GM12878 (cell line): Measurements from ENCODE around the gene CFLAR. TPM values are rescaled to one million over a fixed set of nuclear protein-coding genes. Genes with fewer than 3 reads are reported as not detected.

Experiments
- BCL3 ChIP-seq: IDR thresholded peaks from 2 replicates; pipeline ENCODE4 v1.6.1; 2011; ENCODE audit warnings: borderline replicate concordance, low read depth, mild to moderate bottlenecking, moderate library complexity, low read length; ENCODE audit not compliant: insufficient read depth, poor library complexity, severe bottlenecking
- BHLHE40 ChIP-seq, 2 experiments: fragments of 450-650 bp in 1 of 2; IDR thresholded peaks; 2 replicates each; pipeline ENCODE4 v1.6.1; 2011 to 2017; ENCODE audit warnings: low read depth in 2 of 2, borderline replicate concordance in 1 of 2, improper control_type of control experiment in 1 of 2, low read length in 1 of 2, mild to moderate bottlenecking in 1 of 2
- BMI1 ChIP-seq: fragments of 450-650 bp; IDR thresholded peaks from 2 replicates; pipeline ENCODE4 v1.6.1; 2016; ENCODE audit warnings: mild to moderate bottlenecking, moderate library complexity, borderline replicate concordance
- CBX5 ChIP-seq: sonication (generic); IDR thresholded peaks from 2 replicates; pipeline ENCODE4 v1.6.1; 2016; ENCODE audit warnings: low read depth, moderate library complexity, mild to moderate bottlenecking, inconsistent platforms
- DPF2 ChIP-seq: fragments of 450-650 bp; IDR thresholded peaks from 2 replicates; pipeline ENCODE4 v1.6.1; 2017; ENCODE audit warnings: mild to moderate bottlenecking
- E2F4 ChIP-seq: IDR thresholded peaks from 2 replicates; pipeline ENCODE4 v1.6.1; 2012; ENCODE audit warnings: low read depth, low read length, improper control_type of control experiment
- ELK1 ChIP-seq: IDR thresholded peaks from 2 replicates; pipeline ENCODE4 v1.6.1; 2012; ENCODE audit warnings: low read depth, low read length, improper control_type of control experiment
- EP300 ChIP-seq, 2 experiments: fragments of 150-350 bp in 1 of 2; IDR thresholded peaks; 2 replicates each; pipeline ENCODE4 v1.6.1; 2011 to 2012; ENCODE audit warnings: low read depth in 2 of 2, low read length in 2 of 2, borderline replicate concordance in 1 of 2, improper control_type of control experiment in 1 of 2, inconsistent platforms in 1 of 2; ENCODE audit not compliant: control insufficient read depth in 1 of 2
- FOXM1 ChIP-seq: IDR thresholded peaks from 2 replicates; pipeline ENCODE4 v1.6.1; 2012; ENCODE audit warnings: low read depth, mild to moderate bottlenecking, inconsistent platforms, low read length, moderate library complexity
- HDAC2 ChIP-seq: fragments of 200-600 bp; sonication (generic); IDR thresholded peaks from 2 replicates; pipeline ENCODE4 v1.6.1; 2017
- KDM1A ChIP-seq: fragments of 200-600 bp; sonication (generic); IDR thresholded peaks from 2 replicates; pipeline ENCODE4 v1.6.1; 2016; ENCODE audit warnings: borderline replicate concordance
- PAX5 ChIP-seq: IDR thresholded peaks from 2 replicates; pipeline ENCODE4 v1.6.1; 2011; ENCODE audit warnings: low read depth, low read length, borderline replicate concordance
- POLR2AphosphoS2 ChIP-seq: IDR thresholded peaks from 2 replicates; pipeline ENCODE4 v1.6.1; 2011; ENCODE audit warnings: low read depth, mild to moderate bottlenecking, low read length, improper control_type of control experiment, moderate library complexity
- RELB ChIP-seq: fragments of 450-650 bp; IDR thresholded peaks from 2 replicates; pipeline ENCODE4 v1.6.1; 2017; ENCODE audit warnings: low read depth, mild to moderate bottlenecking, moderate library complexity
- SP1 ChIP-seq: IDR thresholded peaks from one replicate; pipeline ENCODE4 v1.6.1; 2011; ENCODE audit warnings: low read depth, low read length
- SUZ12 ChIP-seq: fragments of 200-600 bp; sonication (generic); IDR thresholded peaks from one replicate; pipeline ENCODE4 v1.6.1; 2018; ENCODE audit warnings: antibody characterized with exemption, mild to moderate bottlenecking; ENCODE audit not compliant: unreplicated experiment
- TAF1 ChIP-seq: IDR thresholded peaks from 2 replicates; pipeline ENCODE4 v1.6.1; 2011; ENCODE audit warnings: mild to moderate bottlenecking, low read depth, low read length, borderline replicate concordance
- USF1 ChIP-seq: IDR thresholded peaks from 2 replicates; pipeline ENCODE4 v1.6.1; 2011; ENCODE audit warnings: borderline replicate concordance, low read depth, mild to moderate bottlenecking, moderate library complexity, mixed read lengths, low read length; ENCODE audit not compliant: insufficient read depth; ENCODE audit errors: extremely low read length
- polyA plus RNA-seq, 11 experiments: library from polyadenylated mRNA; depleted of rRNA in 4 of 11; unstranded in 6 of 11; stranded (reverse) in 5 of 11; fragments of >200 nt; fragmentation: Nextera tagmentation in 4 of 11; fragmentation: Illumina TruSeq in 1 of 11; extraction: Ambion mirVana in 4 of 11; extraction: Trizol in 1 of 11; gene quantifications; 1 replicate in 1 of 11; 2 replicates in 10 of 11; pipeline versions ENCODE4 v1.2.1 to v1.2.3, GENCODE V29; 2011 to 2016; ENCODE audit warnings: inconsistent platforms in 2 of 11, missing spikeins in 2 of 11, low read depth in 1 of 11
- total RNA-seq, 4 experiments: library from RNA; depleted of rRNA in 3 of 4; stranded (reverse); fragments of >200 nt in 3 of 4; fragmentation: Illumina TruSeq in 1 of 4; extraction: Trizol in 1 of 4; gene quantifications; 2 replicates each; pipeline versions ENCODE4 v1.2.1 to v1.2.3, GENCODE V29; 2013 to 2021

CFLAR gene
- total and polyA plus RNA-seq, 10 of the 15 experiments (the other 5 are each of a cell fraction or from before 2014, with no cell fraction given) = 80.6 to 181 (median 101) TPM

- no peak for TF ChIP-seq E2F4
- no peak for TF ChIP-seq HDAC2
- TF ChIP-seq USF1 = peak; percentile 78
- peak; percentile 76 for TF ChIP-seq DPF2
- peak; percentile 97 for TF ChIP-seq RELB
- 0 out of 2 replicates have a peak, but pooled peaks have one; percentile 41 for TF ChIP-seq PAX5
- peak; percentile 76 to 81 for TF ChIP-seq BHLHE40 (IDR thresholded peaks at IDR 0.05; ENCODE audit: borderline replicate concordance in 1 of 2, low read depth in 2 of 2, low read length in 1 of 2)
- TF ChIP-seq BMI1 = no peak
- TF ChIP-seq SP1 = peak; percentile 9
- no peak for TF ChIP-seq TAF1
- TF ChIP-seq POLR2AphosphoS2 = no peak
- no peak for TF ChIP-seq KDM1A
- no peak for TF ChIP-seq BCL3
- TF ChIP-seq EP300 (IDR thresholded peaks at IDR 0.05; ENCODE audit: borderline replicate concordance in 1 of 2, control insufficient read depth in 1 of 2, low read depth in 2 of 2, low read length in 2 of 2) = peak; percentile 59 to 70; a peak in 2 of 4 replicates
- no peak for TF ChIP-seq ELK1
- TF ChIP-seq SUZ12 = no peak
- TF ChIP-seq CBX5 = no peak
- TF ChIP-seq FOXM1 = no peak; the same call in 1 of the 2 replicates
Measured at GRCh38 chr2:201158111-201158929, 42.4 kb downstream of the CFLAR start (continued).
